Measurements from ENCODE around the gene CTDSPL. TPM values are rescaled to one million over a fixed set of nuclear protein-coding genes. Genes with fewer than 3 reads are reported as not detected.
A peak's percentile ranks its signal among the peaks of the same experiment; 100 is the strongest.

CTDSPL gene
- total and polyA plus RNA-seq, 2 of the 13 experiments (the other 11 are each of a cell fraction or from before 2014, with no cell fraction given): 26.1 to 142 TPM

GRCh38 chr3:37986479-37987314, 125.0 kb downstream of the CTDSPL start (continued):
- TF ChIP-seq ZNF850 (CRISPR knock-in tag; conservative IDR thresholded peaks at IDR 0.05) (no peak), RBFOX2 (IDR thresholded peaks at IDR 0.05; ENCODE audit: low read depth, low read length) (no peak), MAFK (conservative IDR thresholded peaks at IDR 0.05 in 1 of 2, IDR thresholded peaks at IDR 0.05 in 1 of 2; ENCODE audit: low read length in 2 of 2) (no peak), REL (CRISPR knock-in tag; conservative IDR thresholded peaks at IDR 0.05) (no peak), ZNF720 (CRISPR knock-in tag; IDR thresholded peaks at IDR 0.05) (no peak), NFE2 (CRISPR knock-in tag; IDR thresholded peaks at IDR 0.05) (0 out of 2 replicates have a peak, but pooled peaks have one; percentile 3), RARA (CRISPR knock-in tag; IDR thresholded peaks at IDR 0.05) (0 out of 2 replicates have a peak, but pooled peaks have one; percentile 31), ZNF224 (CRISPR knock-in tag; IDR thresholded peaks at IDR 0.05) (no peak), ZNF160 (CRISPR knock-in tag; IDR thresholded peaks at IDR 0.05) (no peak), ZNF737 (CRISPR knock-in tag; IDR thresholded peaks at IDR 0.05; ENCODE audit: borderline replicate concordance) (no peak), KLF12 (CRISPR knock-in tag; IDR thresholded peaks at IDR 0.05; ENCODE audit: borderline replicate concordance) (no peak), FOXA3 (CRISPR knock-in tag; IDR thresholded peaks at IDR 0.05) (peak; percentile 94), ZNF138 (CRISPR knock-in tag; IDR thresholded peaks at IDR 0.05; ENCODE audit: low read depth) (no peak)
- TF ChIP-seq, protein P1, sequence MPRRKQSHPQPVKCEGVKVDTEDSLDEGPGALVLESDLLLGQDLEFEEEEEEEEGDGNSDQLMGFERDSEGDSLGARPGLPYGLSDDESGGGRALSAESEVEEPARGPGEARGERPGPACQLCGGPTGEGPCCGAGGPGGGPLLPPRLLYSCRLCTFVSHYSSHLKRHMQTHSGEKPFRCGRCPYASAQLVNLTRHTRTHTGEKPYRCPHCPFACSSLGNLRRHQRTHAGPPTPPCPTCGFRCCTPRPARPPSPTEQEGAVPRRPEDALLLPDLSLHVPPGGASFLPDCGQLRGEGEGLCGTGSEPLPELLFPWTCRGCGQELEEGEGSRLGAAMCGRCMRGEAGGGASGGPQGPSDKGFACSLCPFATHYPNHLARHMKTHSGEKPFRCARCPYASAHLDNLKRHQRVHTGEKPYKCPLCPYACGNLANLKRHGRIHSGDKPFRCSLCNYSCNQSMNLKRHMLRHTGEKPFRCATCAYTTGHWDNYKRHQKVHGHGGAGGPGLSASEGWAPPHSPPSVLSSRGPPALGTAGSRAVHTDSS (CRISPR knock-in tag; conservative IDR thresholded peaks at IDR 0.05): no peak
- TF ChIP-seq, protein P2, sequence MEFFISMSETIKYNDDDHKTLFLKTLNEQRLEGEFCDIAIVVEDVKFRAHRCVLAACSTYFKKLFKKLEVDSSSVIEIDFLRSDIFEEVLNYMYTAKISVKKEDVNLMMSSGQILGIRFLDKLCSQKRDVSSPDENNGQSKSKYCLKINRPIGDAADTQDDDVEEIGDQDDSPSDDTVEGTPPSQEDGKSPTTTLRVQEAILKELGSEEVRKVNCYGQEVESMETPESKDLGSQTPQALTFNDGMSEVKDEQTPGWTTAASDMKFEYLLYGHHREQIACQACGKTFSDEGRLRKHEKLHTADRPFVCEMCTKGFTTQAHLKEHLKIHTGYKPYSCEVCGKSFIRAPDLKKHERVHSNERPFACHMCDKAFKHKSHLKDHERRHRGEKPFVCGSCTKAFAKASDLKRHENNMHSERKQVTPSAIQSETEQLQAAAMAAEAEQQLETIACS (CRISPR knock-in tag; IDR thresholded peaks at IDR 0.05): no peak
- TF ChIP-seq, protein P3, sequence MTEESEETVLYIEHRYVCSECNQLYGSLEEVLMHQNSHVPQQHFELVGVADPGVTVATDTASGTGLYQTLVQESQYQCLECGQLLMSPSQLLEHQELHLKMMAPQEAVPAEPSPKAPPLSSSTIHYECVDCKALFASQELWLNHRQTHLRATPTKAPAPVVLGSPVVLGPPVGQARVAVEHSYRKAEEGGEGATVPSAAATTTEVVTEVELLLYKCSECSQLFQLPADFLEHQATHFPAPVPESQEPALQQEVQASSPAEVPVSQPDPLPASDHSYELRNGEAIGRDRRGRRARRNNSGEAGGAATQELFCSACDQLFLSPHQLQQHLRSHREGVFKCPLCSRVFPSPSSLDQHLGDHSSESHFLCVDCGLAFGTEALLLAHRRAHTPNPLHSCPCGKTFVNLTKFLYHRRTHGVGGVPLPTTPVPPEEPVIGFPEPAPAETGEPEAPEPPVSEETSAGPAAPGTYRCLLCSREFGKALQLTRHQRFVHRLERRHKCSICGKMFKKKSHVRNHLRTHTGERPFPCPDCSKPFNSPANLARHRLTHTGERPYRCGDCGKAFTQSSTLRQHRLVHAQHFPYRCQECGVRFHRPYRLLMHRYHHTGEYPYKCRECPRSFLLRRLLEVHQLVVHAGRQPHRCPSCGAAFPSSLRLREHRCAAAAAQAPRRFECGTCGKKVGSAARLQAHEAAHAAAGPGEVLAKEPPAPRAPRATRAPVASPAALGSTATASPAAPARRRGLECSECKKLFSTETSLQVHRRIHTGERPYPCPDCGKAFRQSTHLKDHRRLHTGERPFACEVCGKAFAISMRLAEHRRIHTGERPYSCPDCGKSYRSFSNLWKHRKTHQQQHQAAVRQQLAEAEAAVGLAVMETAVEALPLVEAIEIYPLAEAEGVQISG (CRISPR knock-in tag; IDR thresholded peaks at IDR 0.05): no peak
- TF ChIP-seq, protein P4, sequence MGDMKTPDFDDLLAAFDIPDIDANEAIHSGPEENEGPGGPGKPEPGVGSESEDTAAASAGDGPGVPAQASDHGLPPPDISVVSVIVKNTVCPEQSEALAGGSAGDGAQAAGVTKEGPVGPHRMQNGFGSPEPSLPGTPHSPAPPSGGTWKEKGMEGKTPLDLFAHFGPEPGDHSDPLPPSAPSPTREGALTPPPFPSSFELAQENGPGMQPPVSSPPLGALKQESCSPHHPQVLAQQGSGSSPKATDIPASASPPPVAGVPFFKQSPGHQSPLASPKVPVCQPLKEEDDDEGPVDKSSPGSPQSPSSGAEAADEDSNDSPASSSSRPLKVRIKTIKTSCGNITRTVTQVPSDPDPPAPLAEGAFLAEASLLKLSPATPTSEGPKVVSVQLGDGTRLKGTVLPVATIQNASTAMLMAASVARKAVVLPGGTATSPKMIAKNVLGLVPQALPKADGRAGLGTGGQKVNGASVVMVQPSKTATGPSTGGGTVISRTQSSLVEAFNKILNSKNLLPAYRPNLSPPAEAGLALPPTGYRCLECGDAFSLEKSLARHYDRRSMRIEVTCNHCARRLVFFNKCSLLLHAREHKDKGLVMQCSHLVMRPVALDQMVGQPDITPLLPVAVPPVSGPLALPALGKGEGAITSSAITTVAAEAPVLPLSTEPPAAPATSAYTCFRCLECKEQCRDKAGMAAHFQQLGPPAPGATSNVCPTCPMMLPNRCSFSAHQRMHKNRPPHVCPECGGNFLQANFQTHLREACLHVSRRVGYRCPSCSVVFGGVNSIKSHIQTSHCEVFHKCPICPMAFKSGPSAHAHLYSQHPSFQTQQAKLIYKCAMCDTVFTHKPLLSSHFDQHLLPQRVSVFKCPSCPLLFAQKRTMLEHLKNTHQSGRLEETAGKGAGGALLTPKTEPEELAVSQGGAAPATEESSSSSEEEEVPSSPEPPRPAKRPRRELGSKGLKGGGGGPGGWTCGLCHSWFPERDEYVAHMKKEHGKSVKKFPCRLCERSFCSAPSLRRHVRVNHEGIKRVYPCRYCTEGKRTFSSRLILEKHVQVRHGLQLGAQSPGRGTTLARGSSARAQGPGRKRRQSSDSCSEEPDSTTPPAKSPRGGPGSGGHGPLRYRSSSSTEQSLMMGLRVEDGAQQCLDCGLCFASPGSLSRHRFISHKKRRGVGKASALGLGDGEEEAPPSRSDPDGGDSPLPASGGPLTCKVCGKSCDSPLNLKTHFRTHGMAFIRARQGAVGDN (CRISPR knock-in tag; IDR thresholded peaks at IDR 0.05): peak; percentile 54; the same call in 1 of the 2 replicates
- TF ChIP-seq, protein P5, sequence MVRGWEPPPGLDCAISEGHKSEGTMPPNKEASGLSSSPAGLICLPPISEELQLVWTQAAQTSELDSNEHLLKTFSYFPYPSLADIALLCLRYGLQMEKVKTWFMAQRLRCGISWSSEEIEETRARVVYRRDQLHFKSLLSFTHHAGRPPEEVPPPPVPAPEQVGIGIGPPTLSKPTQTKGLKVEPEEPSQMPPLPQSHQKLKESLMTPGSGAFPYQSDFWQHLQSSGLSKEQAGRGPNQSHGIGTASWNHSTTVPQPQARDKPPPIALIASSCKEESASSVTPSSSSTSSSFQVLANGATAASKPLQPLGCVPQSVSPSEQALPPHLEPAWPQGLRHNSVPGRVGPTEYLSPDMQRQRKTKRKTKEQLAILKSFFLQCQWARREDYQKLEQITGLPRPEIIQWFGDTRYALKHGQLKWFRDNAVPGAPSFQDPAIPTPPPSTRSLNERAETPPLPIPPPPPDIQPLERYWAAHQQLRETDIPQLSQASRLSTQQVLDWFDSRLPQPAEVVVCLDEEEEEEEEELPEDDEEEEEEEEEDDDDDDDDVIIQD (CRISPR knock-in tag; IDR thresholded peaks at IDR 0.05; ENCODE audit: low read depth): no peak

Data from HepG2 (cell line).